PC-9 (cell line): ENCODE results near the gene SYNE1. TPM values are rescaled to one million over a fixed set of nuclear protein-coding genes. Genes with fewer than 3 reads are reported as not detected.

Experiments
- BruUV-seq: library from RNA; stranded (reverse); fragments of 400-500 nt; replicated peaks from 2 replicates; lab custom pipeline; 2021; lab: Mats Ljungman, UMichigan
- CTCF ChIA-PET: fragments of 300-600 bp; sonication (Branson Sonifier 250); formaldehyde crosslinking; loops from one replicate; lab custom pipeline; 2022; ENCODE audit warnings: antibody characterized with exemption; lab: Charles Lee
- POLR2A ChIA-PET: fragments of 300-600 bp; sonication (Branson Sonifier 250); formaldehyde crosslinking; loops from one replicate; lab custom pipeline; 2022; ENCODE audit warnings: antibody characterized with exemption; ENCODE audit not compliant: unreplicated experiment; lab: Charles Lee
- DNase-seq, 2 experiments: peaks; one replicate each; pipeline versions ENCODE4 v3.0.0 to v3.0.0-alpha.2; 2015 to 2022; ENCODE audit warnings: mixed read lengths in 1 of 2
- H2AFZ ChIP-seq: fragments of 200-600 bp; sonication (generic); 2 replicates; pipeline ENCODE4 v1.8.1; 2017; ENCODE audit warnings: antibody characterized with exemption
- H3F3A ChIP-seq: fragments of 200-600 bp; sonication (generic); 2 replicates; pipeline ENCODE4 v1.8.1; 2017; ENCODE audit warnings: antibody characterized with exemption, mild to moderate bottlenecking, low read depth; ENCODE audit not compliant: insufficient read depth
- H3K27ac ChIP-seq: fragments of 200-600 bp; sonication (generic); 2 replicates; pipeline ENCODE4 v1.6.1; 2016; ENCODE audit warnings: mixed run types
- H3K27me3 ChIP-seq: fragments of 200-600 bp; sonication (generic); 2 replicates; pipeline ENCODE4 v1.6.1; 2016; ENCODE audit warnings: low read depth, mixed run types; ENCODE audit not compliant: insufficient read depth
- H3K36me3 ChIP-seq: fragments of 200-600 bp; sonication (generic); 2 replicates; pipeline ENCODE4 v1.6.1; 2016; ENCODE audit warnings: low read depth, mixed run types
- H3K4me1 ChIP-seq: fragments of 200-600 bp; sonication (generic); replicated peaks from 2 replicates; pipeline ENCODE4 v1.6.1; 2016; ENCODE audit warnings: mixed run types; ENCODE audit not compliant: insufficient read depth
- H3K4me2 ChIP-seq: fragments of 200-600 bp; sonication (generic); 2 replicates; pipeline ENCODE4 v1.6.1; 2017; ENCODE audit warnings: mixed run types
- H3K4me3 ChIP-seq: fragments of 200-600 bp; sonication (generic); 2 replicates; pipeline ENCODE4 v1.6.1; 2016; ENCODE audit warnings: mixed run types
- H3K79me2 ChIP-seq: fragments of 200-600 bp; sonication (generic); 2 replicates; pipeline ENCODE4 v1.6.1; 2017; ENCODE audit warnings: low read depth, mixed run types
- H3K9me2 ChIP-seq: fragments of 200-600 bp; sonication (generic); 2 replicates; pipeline ENCODE4 v1.8.1; 2017; ENCODE audit warnings: mild to moderate bottlenecking; ENCODE audit not compliant: insufficient read depth
- H3K9me3 ChIP-seq: fragments of 200-600 bp; sonication (generic); 2 replicates; pipeline ENCODE4 v1.8.1; 2016; ENCODE audit warnings: low read depth; ENCODE audit not compliant: insufficient read depth
- H4K20me1 ChIP-seq: fragments of 200-600 bp; sonication (generic); 2 replicates; pipeline ENCODE4 v1.8.1; 2017; ENCODE audit not compliant: insufficient read depth
- EZH2 ChIP-seq: fragments of 200-600 bp; sonication (generic); IDR thresholded peaks from 2 replicates; pipeline ENCODE4 v1.8.0; 2017; ENCODE audit warnings: antibody characterized with exemption, low read depth
- intact Hi-C: fragments of 100-400 bp; cut with micrococcal nuclease; formaldehyde crosslinking; loops from one replicate; pipeline ENCODE4 v1.10.0; 2022; ENCODE audit not compliant: unreplicated experiment
- total RNA-seq: library from RNA; stranded (reverse); gene quantifications from 2 replicates; pipeline ENCODE4 v1.2.3, GENCODE V29; 2021
- TF ChIP-seq, protein P1 (sequence below): fragments of 200-600 bp; sonication (generic); conservative IDR thresholded peaks from 2 replicates; pipeline ENCODE4 v1.6.1; 2017; ENCODE audit warnings: mixed run types, antibody characterized with exemption, mild to moderate bottlenecking, moderate library complexity

SYNE1 gene
- total RNA-seq, 1 experiment from 2014 or later, result 13.4 TPM

DNA sequence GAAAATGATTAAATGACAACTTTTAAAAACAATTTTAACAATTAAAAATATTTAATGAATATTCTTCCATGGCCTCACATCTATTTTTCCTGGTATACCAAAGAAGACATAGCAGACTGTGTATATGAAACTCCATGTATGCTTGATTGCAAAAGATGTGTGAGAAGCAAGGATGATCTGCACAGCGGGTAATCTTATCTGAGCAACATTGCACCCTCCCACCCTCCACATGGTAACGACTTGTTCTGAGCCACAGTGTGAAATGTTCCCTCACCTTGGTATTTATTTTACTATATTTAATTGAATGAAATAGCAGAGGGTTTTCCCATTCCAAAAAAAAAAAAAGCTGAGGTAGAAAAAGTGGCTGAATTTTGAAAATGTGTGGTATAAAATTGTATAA lies 204.4 kb downstream of the SYNE1 start:
- no peaks in the 10 kb centered on the region; the same call in 1 of the 2 replicates for H4K20me1 ChIP-seq
- no peaks in the 10 kb centered on the region for H3K4me1 ChIP-seq
- H3K36me3 ChIP-seq, result no peaks in the 10 kb centered on the region
- no peak overlapping the region for H3K4me2 ChIP-seq
- no peaks in the 10 kb centered on the region for H3K9me3 ChIP-seq
- intact Hi-C loops, result no loop called here
- no peaks in the 10 kb centered on the region for H3K9me2 ChIP-seq
- H3F3A ChIP-seq, result no peaks in the 10 kb centered on the region
- DNase-seq, result no peak
- POLR2A ChIA-PET, result no interaction called here
- TF ChIP-seq EZH2, result no peak
- TF ChIP-seq, protein P1, sequence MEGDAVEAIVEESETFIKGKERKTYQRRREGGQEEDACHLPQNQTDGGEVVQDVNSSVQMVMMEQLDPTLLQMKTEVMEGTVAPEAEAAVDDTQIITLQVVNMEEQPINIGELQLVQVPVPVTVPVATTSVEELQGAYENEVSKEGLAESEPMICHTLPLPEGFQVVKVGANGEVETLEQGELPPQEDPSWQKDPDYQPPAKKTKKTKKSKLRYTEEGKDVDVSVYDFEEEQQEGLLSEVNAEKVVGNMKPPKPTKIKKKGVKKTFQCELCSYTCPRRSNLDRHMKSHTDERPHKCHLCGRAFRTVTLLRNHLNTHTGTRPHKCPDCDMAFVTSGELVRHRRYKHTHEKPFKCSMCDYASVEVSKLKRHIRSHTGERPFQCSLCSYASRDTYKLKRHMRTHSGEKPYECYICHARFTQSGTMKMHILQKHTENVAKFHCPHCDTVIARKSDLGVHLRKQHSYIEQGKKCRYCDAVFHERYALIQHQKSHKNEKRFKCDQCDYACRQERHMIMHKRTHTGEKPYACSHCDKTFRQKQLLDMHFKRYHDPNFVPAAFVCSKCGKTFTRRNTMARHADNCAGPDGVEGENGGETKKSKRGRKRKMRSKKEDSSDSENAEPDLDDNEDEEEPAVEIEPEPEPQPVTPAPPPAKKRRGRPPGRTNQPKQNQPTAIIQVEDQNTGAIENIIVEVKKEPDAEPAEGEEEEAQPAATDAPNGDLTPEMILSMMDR, result no peak
- no TSS peak for BruUV-seq
- no peaks in the 10 kb centered on the region for H3K27me3 ChIP-seq
- no peak overlapping the region for H3K27ac ChIP-seq
- CTCF ChIA-PET, result no interaction called here
- H3K4me3 ChIP-seq, result no peak overlapping the region
- no peaks in the 10 kb centered on the region for H3K79me2 ChIP-seq
- no peak overlapping the region for H2AFZ ChIP-seq

DNA sequence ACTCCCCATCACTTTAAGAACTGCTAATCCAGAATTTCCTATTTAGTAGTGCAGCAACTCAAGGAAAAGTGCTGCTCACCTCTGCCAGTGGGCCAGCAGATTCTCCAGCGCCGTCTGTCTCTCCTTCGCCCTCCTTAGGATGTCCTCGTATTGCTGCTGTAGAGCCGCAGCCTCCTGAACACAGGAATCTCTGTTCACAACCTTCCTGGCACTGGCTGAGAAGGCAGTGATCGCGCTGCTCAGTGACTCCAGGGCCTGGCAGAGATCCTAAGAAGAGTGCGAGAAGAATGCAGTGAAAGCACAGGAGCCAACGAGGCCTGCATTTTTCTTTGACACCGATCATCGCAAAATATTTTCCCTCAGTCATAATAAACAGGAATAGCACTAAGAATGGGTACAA lies 209.0 kb downstream of the SYNE1 start:
- POLR2A ChIA-PET, result no interaction called here
- CTCF ChIA-PET, result no interaction called here
- BruUV-seq, result no TSS peak
- no peaks in the 10 kb centered on the region for H3K4me1 ChIP-seq
- DNase-seq, result no peak
- H3K4me2 ChIP-seq, result no peak overlapping the region
- intact Hi-C loops, result no loop called here
- H2AFZ ChIP-seq, result no peak overlapping the region; the same call in 1 of the 2 replicates
- H3K9me3 ChIP-seq, result no peaks in the 10 kb centered on the region
- no peaks in the 10 kb centered on the region for H3K79me2 ChIP-seq
- H3K9me2 ChIP-seq, result no peaks in the 10 kb centered on the region
- H4K20me1 ChIP-seq, result no peaks in the 10 kb centered on the region; the same call in 1 of the 2 replicates
- H3K27me3 ChIP-seq, result no peaks in the 10 kb centered on the region
- TF ChIP-seq, protein P1, result no peak
- TF ChIP-seq EZH2, result no peak
- H3K36me3 ChIP-seq, result no peaks in the 10 kb centered on the region
- no peaks in the 10 kb centered on the region for H3F3A ChIP-seq
- H3K27ac ChIP-seq, result no peak overlapping the region
- no peak overlapping the region for H3K4me3 ChIP-seq

DNA sequence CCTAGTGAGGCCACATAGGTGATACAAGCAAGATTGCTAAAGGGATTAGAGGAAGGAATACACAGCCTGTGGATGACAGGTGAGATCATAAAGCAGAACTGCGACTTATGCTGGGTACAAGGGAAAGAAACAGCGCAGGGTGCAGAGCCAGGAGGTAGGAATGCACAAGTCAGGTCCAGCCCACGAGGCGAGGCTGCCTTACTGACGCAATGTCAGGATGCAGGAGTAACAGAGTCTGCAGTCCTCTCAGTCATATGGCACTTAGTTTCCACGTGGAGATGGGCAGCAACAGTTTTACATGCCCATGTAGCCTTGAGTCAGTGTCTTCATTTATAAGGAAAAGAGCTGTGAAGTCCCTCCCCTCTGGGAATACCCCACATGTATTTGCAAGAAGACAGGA lies 210.9 kb downstream of the SYNE1 start:
- H3K27me3 ChIP-seq, result no peaks in the 10 kb centered on the region
- no peak overlapping the region for H3K4me3 ChIP-seq
- DNase-seq, result no peak
- POLR2A ChIA-PET, result no interaction called here
- no peaks in the 10 kb centered on the region for H3F3A ChIP-seq
- H3K9me2 ChIP-seq, result no peaks in the 10 kb centered on the region
- no peak overlapping the region for H3K4me2 ChIP-seq
- H3K27ac ChIP-seq, result no peak overlapping the region
- BruUV-seq, result no TSS peak
- TF ChIP-seq, protein P1, result no peak
- no peak for TF ChIP-seq EZH2
- H3K79me2 ChIP-seq, result no peaks in the 10 kb centered on the region
- no peaks in the 10 kb centered on the region for H3K9me3 ChIP-seq
- no peaks in the 10 kb centered on the region for H3K36me3 ChIP-seq
- no peaks in the 10 kb centered on the region for H3K4me1 ChIP-seq
- no peak overlapping the region for H2AFZ ChIP-seq
- intact Hi-C loops, result no loop called here
- no peaks in the 10 kb centered on the region for H4K20me1 ChIP-seq
- CTCF ChIA-PET, result no interaction called here
